Activated naive CD4-positive, alpha-beta T cell treated with anti-CD3 and anti-CD28 coated beads, Interleukin-2, amount 50 U/mL, for 16 hours (primary cell): ENCODE results near the gene VKORC1L1.
"Not testable (repeated sequence)": the region's sequence is repeated elsewhere in the genome, so short reads cannot be mapped to it uniquely, and the experiment has no call there.

Experiments used
- DNase-seq: peaks from one replicate; pipeline ENCODE4 v3.0.0-alpha.2; 2020

Gene VKORC1L1

DNA sequence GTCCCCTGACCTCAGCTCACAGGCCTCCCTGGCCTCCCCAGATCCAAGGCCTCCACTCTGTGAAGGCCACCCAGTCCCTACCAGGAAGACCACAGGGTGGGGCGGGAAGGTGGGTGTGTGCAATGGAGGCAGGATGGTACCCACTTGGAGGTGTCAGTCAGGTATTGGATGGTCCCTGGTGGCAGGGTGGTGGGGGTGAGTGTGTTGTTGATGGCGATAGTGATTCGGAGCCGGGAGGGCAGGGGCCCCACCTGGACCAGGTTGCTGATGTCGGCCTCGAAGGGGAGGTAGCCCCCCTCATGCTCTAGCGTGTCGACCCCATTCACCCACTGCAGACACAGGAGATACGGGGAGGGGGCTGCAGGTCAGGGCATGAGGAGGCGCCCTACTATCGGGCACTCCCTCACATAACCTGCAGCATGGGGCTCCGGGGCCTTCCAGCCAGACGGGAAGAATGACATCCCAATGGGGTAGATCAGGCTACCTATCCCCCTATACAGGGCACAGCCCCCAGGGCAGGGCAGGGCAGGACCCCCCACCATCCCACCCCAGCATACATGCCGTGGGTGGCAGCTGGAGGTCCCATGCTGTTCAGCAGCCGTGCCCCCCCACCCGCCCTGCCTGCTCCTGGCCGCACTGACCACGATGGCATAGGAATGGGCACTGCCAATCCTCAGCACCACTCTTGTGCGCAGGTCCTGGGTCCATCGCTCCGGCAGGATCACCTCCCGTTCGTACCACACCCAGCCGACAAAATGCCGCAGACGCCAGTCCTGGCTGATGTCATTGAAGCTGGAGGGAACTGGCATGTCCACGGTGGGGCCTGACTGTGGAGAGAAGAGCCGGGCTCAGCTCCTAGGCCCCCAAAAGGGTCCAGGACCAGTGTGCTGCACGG lies 107.0 kb downstream of the VKORC1L1 start:
- DNase-seq: no peak

DNA sequence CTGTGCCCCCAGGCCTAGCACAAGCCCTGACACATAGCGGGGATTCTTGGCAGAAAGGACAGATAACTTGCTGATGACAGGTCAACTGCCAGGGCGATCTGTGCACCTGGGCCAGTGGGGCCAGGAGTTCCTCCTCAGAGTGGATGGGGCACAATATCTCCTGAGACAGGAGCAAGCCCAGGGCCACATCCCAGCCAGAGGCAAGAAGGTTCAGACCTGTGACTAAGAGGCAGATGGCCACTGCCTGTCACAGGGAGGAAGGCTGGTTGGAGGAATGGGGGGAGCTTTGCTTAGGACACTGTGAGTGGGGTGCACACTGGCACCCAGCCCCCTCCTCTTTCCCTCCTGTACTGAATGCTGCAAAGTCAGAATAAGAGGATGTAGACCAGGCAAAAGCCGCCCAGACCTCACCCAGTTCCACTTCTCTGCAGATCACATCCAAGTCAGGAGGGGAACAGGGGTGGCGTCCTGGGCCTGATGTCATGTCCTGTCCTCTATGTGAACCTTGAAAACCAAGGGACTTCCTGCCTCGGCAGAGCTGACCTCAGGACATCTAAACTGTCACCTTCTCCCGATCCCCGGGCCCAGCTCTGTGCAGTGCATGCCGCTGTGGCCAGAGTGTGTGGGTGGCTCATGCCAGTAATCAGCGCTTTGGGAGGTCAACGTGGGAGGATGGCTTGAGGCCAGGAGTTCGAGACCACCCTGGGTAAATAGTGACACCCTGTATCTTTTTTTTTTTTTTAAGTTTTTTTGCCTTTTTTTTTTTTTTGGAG lies 107.8 kb downstream of the VKORC1L1 start:
- DNase-seq: no peak

DNA sequence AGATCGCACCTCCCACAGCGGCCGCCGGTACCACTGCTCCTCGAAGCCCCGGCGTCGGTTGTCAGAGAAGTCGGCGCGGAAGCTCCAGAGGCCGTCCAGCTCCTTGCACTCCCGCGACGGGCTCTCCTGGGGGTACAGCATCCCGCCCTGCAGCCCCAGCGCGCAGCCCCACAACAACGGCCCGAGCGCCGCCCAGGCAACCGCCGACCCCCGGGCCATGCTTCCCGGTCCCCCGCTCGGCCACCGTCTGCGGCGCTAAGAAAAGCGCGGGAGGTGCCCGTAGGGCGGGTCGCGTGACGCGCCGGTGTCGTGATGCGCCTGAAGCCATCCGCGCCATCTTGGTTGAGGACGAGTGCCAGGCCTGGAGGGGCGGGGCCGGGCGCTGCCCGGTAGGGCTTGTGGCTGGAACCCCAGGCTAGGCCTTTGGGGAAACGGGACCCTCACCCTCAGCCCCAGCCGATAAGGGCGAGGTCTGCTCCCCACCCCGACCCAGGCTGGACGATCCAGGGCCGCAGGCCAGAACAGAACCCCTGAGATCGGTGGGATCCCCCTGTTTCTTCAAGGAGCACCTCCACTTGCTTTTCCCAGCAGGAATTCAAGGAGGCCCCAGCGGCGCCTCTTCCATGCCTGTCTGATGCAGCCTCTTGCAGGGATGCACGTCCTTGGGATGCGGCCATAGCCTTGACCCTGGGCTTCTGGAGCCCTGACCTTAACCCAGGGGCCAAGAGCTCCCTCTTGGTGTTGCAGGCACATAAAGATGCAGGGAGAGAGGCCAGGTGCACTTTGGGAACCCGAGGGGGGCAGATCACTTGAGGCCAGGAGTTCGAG lies 109.3 kb downstream of the VKORC1L1 start, which contains the start of gene GUSB:
TSS of gene GUSB (minus strand) at position 249 of the 828 bp plus-strand sequence. CDS start at position 219, 30 bp downstream.
- DNase-seq: peak; percentile 91

DNA sequence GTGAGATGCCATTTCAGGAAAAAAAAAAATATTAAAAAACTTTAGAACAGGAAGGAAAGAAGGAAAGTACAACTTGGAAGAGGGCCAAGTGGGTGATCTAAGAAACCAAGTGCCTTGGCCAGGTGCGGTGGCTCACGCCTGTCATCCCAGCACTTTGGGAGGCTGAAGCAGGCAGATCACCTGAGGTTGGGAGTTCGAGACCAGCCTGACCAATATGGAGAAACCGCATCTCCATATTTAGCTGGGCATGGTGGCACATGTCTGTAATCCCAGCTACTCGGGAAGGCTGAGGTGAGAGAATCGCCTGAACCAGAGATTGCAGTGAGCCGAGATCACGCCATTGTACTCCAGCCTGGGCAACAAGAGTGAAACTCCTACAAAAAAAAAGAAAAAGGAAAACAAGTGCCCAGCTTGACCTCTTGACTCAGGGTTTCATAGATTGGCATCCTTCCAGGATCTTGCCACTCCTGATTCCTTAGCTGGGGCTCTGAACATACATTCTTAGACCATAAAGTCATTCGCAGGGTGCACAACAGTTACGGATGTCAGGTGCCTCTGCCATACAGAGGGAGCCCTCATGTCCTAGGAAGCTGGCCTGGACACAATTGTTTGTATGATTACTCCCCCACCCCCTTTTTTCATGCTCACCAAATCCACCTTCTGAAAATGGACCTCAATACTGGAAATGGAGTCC lies 111.2 kb downstream of the VKORC1L1 start:
- no peak for DNase-seq

DNA sequence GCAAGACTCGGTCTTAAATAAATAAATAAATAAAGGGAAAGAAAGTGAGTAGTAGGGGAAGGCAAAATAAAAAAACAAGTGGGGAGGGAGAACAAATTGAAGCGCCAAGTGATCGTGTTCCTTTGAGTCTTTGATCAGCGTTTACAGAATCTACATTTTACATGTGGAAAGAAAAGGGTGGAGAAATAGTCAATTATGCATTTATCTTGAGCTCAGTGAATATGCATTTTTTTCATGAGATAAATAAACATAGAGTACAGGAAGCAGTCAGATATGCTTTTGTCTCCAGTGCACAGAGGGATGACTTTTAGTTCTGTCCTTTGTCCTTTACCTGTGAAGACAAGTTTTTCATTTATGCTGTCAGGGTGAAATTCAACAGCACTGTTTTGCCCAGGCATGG lies 115.2 kb downstream of the VKORC1L1 start:
- DNase-seq: no peak

DNA sequence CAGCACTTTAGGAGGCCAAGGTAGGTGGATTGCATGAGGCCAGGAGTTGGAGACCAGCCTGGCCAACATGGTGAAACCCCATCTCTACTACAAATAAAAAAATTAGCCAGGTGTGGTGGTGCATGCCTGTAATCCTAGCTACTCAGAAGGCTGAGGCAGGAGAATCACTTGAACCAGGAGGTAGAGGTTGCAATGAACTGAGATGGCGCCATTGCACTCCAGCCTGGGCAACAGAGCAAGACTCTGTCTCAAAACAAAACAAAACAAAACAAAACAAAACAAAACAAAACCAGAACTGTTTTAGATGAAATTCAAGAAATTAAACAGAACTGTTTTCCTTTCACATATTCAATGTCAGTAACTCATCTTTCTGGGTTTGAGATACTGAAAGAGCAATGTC lies 115.6 kb downstream of the VKORC1L1 start:
- not testable (repeated sequence) for DNase-seq

DNA sequence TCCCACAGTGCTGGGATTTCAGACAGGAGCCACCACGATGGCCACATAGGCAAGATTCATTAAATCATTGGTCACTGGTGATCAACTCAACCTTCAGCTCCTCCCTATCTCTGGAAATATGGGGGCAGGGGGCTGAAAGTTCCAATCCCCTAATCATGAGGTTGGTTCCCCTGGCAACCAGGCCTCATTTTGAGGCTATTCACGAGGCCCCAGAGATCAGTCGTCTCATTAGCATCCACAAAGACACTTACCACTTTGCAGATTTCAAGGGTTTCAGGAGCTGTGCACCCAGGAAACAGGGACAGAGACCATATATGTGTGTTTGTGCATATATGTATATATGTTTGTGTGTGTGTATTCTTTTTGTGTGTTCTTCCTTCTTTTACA lies 116.8 kb downstream of the VKORC1L1 start:
- DNase-seq: no peak

DNA sequence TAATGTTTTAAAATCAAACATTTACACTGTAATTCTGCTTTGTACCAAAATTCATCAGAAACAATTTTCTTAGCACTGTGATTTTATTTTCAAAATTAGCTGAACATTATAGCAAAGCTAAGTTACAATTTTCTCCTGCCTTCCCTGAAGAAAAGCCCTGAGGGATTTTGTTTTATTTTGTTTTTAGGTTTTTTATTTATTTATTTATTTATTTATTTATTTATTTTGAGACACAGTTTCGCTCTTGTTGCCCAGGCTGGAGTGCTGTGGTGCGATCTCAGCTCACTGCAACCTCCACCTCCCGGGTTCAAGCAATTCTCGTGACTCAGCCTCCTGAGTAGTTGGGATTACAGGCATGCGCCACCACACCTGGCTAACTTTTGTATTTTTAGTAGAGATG lies 119.0 kb downstream of the VKORC1L1 start:
- not testable (repeated sequence) for DNase-seq

DNA sequence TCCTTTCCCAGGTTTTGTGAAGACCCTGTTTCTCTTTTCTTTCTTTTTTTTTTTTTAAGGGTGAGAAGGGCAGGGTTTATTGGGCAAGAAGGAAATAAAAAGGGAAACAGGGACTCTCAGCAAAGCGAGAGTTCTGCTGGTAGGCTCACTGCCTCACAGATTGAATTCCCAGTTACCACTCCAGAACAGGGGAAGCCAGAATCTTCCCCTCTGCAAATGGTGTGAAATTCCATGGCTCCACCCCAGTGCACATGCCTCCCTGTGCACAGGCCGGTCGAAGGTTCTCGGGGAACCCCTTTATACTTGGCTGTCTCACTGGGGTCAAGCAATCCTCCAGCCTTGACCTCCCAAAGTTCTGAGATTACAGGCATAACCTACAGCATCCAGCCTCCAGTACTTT lies 119.7 kb downstream of the VKORC1L1 start:
- no peak for DNase-seq

DNA sequence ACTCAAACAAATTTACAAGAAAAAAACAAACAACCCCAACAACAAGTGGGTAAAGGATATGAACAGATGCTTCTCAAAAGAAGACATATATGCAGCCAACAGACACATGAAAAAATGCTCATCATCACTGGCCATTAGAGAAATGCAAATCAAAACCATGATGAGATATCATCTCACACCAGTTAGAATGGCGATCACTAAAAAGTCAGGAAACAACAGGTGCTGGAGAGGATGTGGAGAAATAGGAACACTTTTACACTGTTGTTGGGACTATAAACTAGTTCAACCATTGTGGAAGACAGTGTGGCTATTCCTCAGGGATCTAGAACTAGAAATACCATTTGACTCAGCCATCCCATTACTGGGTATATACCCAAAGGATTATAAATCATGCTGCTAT lies 122.1 kb downstream of the VKORC1L1 start:
- DNase-seq: not testable (repeated sequence)

DNA sequence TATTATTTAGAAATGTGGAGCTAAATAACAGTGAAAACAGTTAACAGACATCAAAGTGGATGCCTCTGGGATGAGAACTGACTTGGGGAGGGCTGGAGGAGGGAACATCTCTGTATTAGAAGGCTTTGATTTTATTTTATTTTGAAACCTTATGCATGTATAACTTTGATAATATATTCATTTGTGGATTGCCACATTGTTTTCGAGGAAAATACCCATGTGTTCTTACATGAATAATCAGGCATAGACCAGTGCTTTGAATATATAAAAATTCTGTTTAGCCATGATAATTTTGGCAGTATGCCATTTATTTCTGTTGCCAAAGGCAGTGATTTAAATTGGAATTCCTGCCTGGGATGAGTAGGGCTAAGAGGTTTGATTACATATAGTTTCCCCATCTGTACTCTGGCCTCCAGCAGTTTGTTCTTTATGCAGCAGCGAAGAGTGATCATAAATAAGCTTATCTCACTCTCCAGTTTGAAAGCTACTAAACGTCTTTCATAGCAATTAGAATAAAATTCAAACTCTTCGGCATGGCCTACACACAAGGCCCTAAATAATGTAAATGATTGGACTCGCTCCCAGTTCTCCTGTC lies 128.0 kb downstream of the VKORC1L1 start:
- not testable (repeated sequence) for DNase-seq

DNA sequence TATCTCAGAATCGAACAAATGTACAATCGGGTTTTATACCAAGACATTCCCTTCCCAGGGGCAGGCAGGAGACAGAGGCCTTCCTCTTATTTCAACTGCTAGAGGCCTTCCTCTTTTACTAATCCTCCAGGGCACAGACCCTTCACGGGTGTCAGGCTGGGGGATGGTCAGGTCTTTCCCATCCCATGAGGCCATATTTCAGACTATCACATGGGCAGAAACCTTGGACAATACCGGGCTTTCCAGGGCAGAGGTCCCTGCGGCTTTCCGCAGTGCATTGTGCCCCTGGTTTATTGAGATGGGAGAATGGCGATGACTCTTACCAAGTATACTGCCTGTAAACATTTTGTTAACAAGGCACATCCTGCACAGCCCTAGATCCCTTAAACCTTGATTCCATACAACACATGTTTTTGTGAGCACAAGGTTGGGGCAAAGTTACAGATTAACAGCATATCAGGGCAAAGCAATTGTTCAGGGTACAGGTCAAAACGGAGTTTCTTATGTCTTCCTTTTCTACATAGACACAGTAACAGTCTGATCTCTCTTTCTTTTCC lies 132.3 kb downstream of the VKORC1L1 start:
- DNase-seq: not testable (repeated sequence)

DNA sequence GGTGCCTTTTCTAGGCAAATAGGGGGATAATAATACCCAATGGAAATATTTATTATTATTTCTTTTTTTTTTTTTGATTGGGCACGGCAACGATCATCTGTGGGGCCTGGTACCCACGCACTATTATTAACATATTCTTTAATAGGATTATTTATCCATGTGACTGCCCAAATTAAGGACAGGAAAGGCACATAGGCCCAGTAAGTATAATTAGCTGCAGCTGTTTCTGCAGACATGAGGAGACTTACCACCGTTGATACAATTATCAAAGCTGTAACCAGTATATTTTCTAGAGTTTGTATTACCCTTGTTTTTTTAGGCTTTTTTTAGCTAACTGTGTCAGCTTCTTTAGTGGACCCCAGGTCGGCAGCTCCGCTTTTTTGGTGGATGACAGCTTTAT lies 134.4 kb downstream of the VKORC1L1 start:
- DNase-seq: no peak
